Skin of body (tissue), 2 donors: ENCODE measurements around the gene CBX1. TPM values are rescaled to one million over a fixed set of nuclear protein-coding genes. Genes with fewer than 3 reads are reported as not detected.
A peak's percentile ranks its signal among the peaks of the same experiment; 100 is the strongest.
"Not testable (repeated sequence)": the region's sequence is repeated elsewhere in the genome, so short reads cannot be mapped to it uniquely, and the experiment has no call there.

ENCODE experiments used
- DNase-seq: peaks from one replicate; lab custom pipeline; 2025; lab: John Stamatoyannopoulos, UW
- total RNA-seq: library from RNA; depleted of rRNA; stranded (reverse); fragments of >200 nt; gene quantifications from one replicate; pipeline ENCODE4 v1.2.3, GENCODE V29; 2014

The CBX1 gene
- total RNA-seq, 1 donor from 2014 or later = 44.2 TPM

DNA sequence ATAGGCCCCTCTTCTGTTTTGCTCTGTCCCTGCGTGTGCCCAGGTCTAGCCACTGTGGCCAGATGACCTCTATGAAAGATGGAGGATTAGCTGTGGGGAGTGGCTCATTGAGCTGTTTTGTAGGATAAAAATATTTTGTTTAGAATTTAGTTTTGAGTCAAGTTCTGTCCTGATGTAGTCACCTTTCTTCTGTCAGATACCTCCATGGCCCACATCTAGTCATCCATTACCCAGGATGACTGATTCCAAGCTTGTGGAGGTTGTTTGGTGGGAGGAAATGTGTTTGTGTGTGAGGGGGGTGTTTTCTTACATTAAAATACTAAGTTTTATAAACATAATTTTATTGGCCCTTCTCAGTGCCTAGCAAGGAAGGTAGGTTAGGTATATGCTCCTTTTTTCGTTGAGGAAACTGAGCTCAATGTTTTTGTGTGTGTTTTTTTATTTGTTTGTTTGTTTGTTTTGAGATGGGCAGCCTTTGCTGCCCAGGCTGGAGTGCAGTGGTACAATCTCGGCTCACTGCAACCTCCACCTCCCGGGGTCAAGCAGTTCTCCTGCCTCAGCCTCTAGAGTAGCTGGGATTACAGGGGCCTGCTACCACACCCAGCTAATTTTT is 22.6 kb upstream of the CBX1 start:
- DNase-seq = no peak

DNA sequence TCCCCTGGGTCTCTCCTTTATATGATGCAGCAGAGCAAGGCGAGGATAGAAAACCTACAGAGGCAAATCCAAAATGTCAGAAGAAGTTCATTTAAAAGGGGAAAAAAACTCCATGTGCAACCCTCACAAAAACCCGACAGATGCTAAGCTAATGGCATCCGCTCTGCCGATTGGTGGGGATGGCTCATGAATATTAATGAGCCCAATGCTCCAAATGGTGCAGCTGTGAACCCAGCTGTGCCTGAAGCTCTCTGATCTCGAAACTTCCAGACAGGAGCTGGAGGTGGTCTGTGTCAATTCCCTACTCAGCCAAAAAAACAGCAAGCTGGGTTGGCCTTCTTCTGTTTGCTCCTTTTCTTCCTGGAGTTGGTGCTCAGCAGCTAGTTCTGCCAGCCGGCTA is 21.8 kb upstream of the CBX1 start:
- no peak for DNase-seq

DNA sequence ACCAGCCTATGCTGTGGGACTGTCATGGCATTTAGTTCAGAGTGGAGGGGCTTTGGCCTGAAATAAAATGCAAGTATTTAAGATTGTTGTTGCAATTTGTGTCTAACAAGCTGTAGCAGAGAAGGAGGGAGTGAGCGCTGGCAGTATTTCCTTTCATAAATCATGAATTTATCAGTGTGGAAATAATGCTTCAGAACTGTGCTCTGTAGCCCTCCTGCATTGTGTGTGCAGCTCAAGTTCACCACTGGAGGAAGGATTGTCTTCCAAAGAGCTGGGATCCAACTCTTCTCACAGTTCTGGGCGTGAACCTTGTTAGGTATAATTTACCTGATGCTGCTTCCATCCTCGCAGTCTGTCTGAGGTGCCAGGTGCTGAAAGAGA is 21.4 kb upstream of the CBX1 start:
- DNase-seq = no peak

DNA sequence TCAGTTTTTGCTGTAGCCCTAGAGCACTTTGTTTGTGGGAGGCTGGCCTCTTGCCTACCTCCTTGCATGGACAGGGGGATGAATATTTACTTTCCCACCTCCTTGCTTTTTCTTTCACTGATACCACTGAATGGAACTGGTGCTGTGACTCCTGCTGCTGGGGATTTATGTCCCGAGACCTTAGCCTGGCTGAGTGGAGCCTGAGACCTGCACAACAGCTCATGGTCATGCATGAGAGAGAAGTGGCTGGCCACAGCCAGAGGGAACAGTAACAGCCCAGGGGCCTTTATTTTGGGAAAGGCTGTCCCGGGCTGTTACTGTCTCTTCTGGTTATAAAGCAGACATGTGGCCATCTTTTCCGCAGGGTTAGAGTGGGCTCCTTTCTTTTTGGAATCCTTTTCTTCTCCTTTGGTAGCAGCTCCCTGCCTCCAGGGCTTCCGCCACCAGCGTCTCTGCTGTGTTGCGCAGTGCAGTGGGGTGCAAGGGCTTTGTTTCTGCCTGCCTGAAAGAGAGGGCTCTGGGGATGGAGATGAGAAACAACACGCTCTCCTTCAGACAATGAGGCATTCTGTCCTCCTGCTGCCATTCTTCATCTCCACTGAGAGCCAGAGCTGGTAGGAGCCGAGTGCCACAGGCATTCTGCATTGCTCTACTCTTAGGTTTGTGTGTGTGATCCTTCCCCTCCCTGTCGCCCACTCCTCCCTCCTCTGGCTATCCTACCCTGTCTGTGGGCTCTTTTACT is 20.8 kb upstream of the CBX1 start:
- no peak for DNase-seq

DNA sequence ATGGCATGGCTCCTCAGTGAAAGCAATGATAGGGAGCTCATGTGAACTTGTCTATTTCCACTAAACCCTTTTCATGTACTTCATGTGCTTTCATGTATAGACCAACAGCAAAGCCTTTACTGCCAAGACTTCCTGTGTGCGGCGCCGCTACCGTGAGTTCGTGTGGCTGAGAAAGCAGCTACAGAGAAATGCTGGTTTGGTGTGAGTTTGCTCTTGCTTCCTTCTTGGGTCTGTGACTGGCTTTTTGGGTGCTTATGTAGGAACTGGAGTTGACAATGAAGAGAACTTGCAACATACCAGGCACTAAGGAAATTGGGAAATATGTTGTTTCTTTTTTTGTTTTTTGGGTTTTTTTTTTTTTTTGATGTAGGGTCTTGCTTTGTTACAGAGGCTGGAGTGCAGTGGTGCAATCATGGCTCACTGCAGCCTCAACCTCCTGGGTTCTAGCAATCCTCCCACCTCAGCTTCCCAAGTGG is 12.0 kb upstream of the CBX1 start:
- no peak for DNase-seq

DNA sequence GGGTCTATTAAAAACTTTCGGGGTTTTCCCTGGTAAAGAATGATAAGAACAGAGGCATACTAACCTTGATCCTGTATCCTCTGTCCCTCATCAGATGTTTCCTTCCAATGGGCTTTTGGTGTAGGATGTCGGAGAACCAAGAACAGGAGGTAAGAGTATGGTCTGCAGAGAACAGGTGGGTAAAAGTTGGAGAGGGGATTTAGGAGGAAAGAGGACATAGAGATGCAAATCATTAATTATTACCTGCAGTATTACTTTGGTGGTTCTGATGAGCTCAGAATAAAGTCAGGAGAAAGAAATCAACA is 10.6 kb upstream of the CBX1 start:
- DNase-seq = no peak

DNA sequence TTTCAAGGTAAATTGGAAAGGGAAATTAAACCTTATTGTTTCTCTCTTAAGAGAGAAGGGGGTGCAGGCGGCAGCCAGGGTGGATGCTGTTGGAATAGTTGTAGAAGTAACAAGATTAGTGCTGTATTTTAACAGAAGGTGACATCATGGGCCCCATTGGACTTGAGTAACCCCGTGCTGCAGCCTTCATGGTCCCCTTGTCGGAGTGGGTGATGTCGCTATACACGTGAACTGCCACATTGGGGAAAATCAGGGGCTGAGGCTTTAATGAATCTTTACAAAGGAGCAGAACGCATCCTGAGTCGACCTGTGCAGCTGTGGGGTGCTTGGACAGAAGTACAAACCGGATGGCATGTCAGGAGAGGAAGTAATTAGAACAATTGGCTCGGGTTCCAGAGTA is 9.5 kb upstream of the CBX1 start:
- no peak for DNase-seq

DNA sequence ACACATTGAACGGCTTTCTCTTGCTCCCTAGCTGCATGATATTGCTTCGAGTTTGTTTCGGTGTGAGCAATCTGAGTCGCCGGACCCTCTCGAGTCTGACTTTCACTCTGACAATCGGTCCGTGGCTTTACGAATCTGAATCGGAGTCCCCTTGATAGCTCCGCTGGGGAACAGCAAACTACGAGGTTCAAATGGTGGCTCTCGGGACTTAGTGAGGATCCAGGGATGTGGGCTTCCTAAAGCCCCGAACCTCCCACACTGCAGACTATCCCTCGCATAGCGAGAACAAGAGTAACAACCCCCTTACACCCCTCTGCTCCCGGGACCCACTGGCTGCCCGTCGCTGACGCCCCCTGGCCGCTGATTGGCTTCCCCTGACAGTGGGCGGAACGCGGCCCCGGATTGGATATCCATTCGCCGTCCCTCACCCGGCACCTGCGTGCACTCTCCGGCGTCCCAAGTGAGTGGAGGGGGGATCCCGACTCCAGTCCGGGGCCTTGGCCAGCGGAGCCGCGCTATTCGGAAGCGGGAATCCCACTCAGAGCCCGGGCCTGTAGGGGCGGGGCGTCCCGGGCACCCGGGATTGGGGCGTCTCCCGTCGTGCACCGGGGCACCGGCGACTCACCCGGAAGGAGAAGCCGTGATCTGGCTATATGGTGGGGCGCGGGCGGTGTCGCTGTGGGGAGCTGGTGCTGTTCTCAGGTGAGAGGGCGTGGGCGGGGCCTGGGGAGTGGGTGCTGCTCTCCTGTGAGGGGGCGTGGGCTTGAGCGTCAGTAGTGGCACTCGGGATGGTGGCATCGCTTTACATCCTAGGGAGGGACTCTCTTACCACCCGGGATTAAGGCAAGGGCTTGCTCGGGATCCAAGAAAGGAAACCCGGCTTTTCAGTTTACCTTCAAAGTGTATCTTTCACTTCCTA is 6.1 kb upstream of the CBX1 start, which contains the start of gene SNX11:
Gene SNX11 (plus strand): TSS at position 630 of the 919 bp plus-strand sequence. CDS start 4,278 bp downstream, outside the sequence.
- peak; percentile 80 for DNase-seq

DNA sequence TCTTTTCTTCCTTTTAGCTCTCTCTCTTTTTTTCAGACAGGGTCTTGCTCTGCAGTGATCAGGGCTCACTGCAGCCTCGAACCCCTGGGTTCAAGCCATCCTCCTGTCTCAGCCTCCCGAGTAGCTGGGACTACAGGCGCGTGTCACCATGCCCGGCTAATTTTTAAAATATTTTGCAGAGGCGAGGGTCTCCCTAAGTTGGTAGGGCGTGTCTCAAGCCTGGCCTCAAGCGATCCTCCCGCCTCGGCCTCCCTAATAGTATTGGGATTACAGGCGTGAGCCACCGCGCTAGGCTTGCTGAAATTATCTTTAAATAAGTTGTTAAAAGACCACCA is 5.5 kb upstream of the CBX1 start:
- DNase-seq = no peak

DNA sequence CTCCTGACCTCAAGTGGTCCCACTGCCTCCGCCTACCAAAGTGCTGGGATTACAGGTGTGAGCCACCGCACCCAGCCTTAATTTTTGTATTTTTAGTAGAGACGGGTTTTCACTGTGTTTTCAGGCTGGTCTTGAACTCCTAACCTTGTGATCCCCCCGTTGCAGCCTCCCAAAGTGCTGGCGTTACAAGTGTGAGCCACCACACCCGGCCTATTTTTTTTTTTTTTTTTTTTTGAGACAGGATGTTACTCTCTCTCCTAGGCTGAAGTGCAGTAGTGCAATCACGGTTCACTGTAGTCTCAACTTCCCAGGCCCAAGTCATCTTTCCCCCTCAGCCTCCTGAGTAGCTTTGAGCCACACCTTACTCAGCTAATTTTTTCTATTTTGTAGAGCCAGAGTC is 3.2 kb upstream of the CBX1 start:
- DNase-seq = no peak

DNA sequence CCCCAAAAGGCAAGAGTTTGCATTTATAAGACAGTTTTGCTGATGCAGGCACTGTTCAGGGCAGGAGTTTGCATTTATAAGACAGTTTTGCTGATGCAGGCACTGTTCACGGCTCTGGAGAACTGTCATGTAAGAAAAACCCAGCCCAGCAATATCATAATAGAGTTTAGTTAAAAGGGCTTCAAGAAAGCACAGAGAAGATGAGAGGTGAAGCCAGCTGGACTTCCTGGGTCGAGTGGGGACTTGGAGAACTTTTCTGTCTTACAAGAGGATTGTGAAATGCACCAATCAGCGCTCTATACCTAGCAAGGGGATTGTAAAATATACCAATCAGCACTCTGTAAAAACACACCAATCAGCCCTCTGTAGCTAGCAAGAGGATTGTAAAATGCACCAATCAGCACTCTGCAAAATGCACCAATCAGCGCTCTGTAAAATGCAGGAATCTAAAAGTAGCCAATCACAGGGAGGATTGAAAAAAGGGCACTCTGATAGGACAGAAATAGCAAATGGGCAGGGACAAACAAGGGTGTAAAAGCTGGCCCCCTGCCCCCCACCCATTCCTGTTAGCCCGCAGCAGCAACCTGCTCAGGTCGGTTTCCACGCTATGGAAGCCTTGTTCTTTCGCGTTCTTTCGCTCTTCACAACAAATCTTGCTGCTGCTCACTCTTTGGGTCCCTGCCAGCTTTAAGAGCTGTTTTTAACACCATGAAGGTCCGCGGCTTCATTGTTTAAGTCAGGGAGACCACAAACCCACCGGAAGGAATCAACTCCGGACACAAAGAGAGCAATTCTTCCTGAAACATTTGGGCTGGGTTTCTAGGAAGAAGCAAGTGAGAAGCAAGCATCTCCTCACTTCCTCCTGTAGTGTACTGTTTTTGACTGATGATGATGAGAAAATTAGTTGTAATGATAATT is 1.8 kb upstream of the CBX1 start:
- DNase-seq = no peak

DNA sequence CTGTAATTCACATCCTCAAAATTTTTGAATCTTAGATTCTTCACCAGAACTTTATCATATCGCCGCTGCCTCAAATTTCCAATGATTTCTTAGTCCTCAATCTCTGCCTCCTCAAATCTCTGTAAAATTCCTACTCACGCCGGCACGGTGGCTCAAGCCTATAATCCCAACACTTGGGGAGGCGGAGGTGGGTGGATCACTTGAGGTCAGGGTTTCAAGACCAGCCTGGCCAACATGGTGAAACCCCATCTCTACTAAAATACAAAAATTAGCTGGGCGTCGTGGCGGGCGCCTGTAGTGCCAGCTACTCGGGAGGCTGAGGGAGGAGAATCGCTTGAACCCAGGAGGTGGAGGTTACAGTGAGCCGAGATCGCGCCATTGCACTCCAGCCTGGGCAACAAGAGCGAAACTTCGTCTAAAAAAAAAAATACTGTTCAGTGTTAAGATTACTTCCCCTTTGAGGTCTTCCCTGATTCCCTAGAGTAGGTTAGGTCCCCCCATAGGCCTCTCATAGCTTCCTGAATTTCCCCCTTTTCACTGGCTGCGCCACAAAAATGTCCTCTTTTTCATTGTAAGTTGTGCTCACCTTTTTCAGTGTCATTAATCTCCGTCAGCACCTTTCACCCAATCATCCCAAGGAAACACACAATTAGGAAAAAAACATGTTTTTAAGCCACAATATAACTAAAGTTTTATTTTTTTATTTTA is 919 bp upstream of the CBX1 start:
- no peak for DNase-seq

DNA sequence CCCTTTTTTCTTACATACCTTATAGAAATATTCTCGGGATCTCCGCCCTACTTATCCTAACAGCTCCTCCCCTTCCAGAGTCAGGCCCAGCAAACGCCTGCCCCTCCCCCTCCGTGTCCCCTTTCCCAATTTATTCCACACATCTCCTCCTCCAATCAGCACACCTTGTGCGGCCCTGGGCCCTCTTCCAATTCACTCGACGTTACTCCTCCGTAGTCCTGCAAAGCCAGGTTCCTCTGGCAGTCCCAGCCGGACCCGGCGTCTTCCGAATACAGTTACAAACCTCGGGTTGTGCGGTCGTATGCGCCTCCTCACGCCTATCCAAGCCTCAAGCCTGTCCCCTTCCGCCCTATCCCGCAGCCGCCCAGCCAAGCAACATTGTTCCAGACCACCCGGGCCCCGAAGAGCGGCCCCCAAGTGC is 677 bp downstream of the CBX1 start:
- peak; percentile 50 for DNase-seq

DNA sequence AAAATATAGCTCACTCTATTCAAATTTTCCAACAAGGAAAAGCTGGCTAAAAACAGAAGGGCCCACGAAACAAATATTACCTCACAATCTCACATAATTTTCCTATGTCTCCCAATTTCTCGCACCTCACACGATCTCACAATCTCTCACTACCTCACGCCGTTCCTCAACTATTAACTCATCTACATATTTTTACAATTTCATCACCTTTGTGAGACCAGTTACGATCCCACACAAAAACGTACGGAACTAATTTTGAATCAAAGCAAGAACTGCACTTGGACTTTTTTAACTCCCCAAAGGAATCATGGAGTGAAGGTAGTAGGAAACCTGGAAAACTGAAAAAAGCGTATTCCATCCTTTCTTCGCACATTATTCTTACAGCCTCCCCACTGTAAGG is 1.1 kb downstream of the CBX1 start:
- DNase-seq = no peak

DNA sequence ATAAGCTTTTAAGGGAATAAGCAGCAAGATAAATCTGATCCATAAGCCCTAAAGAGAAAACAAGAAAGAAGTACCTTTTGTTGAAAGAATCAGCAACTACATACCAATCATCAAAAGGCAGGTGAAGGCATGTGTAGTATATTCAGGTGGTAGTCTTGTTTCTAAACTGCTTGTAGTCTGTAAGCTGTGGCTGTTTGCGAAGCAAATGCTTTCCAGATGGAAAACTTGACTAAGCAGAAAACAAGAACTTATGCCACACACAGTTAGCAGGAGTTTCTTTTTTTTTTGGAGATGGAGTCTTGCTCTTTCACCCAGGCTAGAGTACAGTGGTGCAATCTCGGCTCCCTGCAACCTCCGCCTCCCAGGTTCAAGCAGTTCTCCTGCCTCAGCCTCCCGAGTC is 5.7 kb downstream of the CBX1 start:
- DNase-seq = no peak

DNA sequence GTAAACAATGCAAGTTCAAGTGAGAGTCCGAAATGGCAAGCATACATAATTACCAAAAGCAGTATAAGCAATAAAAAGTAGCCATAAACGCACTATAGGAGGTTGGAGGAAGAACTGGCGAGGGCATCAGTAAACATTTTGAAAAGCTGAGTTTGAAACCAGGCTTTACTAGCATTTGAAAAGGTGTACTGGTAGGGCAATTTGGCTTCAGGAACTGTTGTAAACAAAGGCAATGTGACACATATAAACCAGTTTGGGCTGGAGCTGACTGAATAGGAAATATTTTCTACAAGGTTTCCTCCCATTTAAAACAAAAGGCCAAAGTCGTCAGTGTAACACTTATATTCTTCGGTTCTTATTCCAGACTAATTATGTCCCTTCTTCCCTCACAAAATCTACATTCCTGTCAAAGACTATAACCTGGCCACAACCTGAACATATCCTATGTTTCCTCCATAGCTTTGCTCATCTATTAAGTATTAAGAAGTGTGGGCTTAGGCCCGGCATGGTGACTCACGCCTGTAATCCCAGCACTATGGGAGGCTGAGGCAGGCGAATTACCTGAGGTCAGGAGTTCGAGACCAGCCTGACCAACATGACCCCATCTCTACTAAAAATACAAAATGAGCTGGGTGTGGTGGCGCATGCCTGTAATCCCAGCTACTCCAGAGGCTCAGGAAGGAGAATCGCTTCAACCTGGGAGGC is 7.8 kb downstream of the CBX1 start:
- no peak for DNase-seq

DNA sequence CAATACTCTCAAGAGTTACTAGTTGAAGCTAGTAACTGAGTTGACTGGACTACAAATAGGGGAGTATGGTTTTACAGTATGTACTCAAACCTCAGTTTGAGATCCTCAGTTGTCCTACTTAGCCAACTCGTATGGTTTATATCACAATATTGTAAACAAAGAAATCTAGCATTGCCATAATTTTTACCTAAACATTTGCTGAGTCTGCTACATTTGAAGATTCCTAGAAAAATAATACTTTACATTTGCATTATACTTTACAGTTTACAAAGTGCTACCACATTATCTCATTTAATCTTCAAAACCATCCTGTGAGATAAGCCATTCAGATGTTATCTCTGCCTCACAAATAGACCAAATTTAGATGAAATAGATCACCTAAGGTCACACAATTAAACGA is 16.3 kb downstream of the CBX1 start:
- DNase-seq = no peak

DNA sequence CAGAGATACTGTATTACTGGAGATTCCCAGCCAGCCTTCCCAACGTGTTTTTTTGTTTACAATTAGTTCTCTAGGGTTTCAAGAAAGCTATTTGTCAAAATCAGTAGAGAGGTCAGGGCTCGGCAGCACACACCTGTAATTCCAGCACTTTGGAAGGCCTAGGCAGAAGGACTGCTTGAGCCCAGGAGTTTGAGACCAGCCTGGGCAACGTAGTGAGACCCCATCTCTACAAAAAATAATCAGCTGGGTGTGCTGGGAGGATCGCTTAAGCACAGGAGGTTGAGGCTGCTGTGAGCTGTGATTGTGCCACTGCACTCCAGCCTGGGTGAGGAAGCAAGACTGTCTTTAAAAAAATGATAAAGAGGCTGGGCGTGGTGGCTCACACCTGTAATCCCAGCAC is 19.4 kb downstream of the CBX1 start:
- DNase-seq = no peak

DNA sequence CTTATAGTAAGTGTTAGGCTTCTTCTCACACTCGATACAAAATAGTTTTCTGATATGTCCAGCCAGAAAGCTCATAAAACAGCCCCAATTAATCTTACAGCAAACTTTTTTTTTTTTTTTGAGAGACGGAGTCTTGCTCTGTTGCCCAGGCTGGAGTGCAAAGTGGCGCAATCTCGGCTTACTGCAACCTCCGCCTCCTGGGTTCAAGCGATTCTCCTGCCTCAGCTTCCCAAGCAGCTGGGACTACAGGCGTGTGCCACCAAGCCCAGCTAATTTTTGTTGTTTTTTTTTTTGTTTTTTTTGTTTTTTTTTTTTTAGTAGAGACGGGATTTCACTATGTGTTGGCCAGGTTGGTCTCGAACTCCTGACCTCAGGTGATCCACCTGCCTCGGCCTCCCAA is 24.1 kb downstream of the CBX1 start:
- not testable (repeated sequence) for DNase-seq
